IPS-11a (cell line): Measurements from ENCODE around the gene SCN4B.

ENCODE experiments used
- H3K4me3 ChIP-seq: one replicate; pipeline ENCODE4 v1.5.1; 2013; ENCODE audit warnings: low read depth, low read length, control low read depth

The SCN4B gene

GRCh38 chr11:118102721-118103261, 49.8 kb downstream of the SCN4B start:
- H3K4me3 ChIP-seq = no peak overlapping the region

DNA sequence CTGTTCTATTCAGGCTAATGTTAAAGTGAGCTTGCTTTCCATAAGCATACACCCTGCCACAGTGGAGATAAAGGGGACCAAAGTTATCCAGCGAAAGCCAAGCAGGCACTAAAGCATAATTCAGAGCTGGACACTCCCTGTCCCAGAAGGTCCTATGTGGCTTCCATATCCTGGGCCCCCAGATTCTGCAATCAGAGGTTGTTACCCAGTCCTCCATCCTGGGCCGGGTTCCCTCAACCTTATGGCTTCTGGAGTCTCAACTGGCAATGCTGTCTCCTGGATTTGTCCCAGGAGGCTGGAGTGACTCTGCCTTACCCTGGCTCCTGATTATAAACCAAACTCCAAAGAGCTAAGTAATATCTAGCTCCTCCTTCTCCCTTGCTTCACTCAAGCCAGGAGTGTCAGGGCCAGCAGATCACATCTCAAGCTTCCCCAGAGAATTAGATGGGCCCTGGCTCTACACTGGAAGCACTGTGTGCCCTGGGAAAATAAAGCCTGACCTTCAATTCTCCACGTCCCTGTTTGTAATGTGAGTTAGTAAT, 51.9 kb downstream of the SCN4B start:
- no peak overlapping the region for H3K4me3 ChIP-seq

- H3K4me3 ChIP-seq = no peak overlapping the region
Measured at GRCh38 chr11:118099838-118100556, 52.6 kb downstream of the SCN4B start.

DNA sequence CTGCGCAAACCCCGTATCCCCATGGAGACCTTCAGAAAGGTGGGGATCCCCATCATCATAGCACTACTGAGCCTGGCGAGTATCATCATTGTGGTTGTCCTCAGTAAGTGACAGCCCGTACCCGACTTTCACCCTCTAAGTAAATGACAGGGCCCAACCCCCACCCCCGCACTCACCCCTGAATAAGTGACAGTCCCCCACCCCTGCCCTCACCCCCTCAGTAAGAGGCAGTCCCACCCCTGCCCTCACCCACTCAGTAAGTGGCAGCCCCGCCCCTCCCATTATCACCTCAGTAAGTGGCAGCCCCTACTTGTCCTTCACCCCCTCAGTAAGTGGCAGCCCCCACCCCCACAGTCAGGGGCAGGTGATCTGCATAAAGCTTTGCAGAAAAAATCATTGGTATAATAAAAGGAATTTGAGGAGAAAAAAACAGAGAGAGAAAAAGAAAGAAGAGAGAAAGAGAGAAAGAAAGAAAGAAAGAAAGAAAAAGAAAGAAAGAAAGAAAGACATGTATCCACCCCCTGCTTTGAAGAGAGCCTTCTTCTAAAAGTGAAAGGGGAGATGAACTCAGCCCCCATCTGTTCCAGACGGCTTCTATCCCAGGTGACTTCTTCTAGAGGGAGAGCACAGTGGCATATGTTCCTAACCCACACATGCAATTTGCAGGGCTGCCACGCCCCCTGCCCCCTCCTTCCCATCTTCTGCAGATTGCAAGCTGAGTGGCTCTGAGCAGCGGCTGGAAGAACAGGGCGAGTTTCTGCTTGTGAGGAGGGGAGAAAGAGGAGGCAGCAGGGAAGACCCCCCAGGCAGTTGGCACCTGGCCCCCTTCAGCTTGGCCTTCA, 53.4 kb downstream of the SCN4B start:
- H3K4me3 ChIP-seq = no peak overlapping the region

DNA sequence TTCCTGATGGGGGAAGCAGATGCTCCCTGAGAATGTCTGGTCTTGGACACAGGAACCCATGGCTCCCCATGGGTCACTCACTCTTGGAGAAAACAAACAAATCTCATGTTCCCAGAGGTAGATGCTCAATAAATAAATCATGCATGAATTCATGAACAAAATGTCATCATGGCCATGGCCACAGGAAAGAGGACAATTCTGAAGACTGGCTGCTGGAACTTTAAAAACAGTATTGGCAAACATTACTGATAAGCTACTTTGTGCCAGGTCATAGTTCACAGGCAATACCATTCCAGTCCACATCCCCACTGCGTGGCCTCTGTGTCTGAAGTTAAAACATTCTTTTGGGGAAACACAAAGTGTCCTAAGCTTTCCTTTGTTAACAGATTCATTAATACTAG, 56.7 kb downstream of the SCN4B start:
- H3K4me3 ChIP-seq = no peak overlapping the region

GRCh38 chr11:118095493-118095892, 57.1 kb downstream of the SCN4B start:
- no peak overlapping the region for H3K4me3 ChIP-seq

GRCh38 chr11:118092907-118093571, 59.6 kb downstream of the SCN4B start:
- no peak overlapping the region for H3K4me3 ChIP-seq

DNA sequence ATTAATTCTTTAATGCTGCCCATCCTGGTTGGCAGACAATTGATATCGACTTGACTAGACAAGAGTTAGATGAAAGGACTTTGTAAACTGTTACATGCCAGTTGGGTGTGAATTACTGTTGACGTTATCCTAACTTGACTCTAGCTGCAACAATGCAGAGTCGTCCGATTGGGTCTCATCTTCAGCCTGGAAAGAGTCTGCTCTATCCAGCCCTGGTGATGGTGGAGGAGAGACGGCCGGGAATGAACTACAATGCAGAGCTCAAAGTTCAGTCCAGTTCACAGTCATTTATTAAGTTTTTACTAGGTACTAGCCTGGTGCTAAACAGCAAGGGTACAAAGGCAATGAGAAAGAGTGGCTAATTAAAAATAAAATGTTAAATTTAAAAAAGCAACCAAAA, 60.9 kb downstream of the SCN4B start:
- no peak overlapping the region for H3K4me3 ChIP-seq

DNA sequence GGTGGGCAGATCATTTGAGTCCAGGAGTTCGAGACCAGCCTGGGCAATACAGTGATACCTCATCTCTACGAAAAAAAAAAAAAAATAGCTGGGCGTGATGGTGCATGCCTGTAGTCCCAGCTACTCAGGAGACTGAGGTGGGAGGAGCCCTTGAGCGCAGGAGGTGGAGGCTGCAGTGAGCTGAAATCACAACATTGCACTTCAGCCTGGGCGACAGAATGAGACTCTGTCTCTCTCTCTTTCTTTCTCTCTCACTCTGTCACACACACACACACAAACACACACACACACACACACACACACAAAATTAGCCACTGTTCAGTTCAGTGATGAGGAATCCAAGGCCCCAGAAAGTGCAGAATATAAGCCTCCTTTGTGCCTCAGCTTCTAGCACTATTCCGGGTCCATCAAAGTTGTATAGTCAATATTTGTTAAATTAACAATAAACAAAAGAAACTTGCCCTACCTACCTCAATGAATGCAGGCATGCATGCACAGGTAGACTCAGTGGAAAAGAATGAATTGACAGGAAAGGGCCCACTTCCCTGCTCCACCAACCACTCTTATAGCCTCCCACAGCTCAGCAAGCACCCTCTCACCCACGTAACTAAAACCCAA, 62.0 kb downstream of the SCN4B start:
- H3K4me3 ChIP-seq = no peak overlapping the region

DNA sequence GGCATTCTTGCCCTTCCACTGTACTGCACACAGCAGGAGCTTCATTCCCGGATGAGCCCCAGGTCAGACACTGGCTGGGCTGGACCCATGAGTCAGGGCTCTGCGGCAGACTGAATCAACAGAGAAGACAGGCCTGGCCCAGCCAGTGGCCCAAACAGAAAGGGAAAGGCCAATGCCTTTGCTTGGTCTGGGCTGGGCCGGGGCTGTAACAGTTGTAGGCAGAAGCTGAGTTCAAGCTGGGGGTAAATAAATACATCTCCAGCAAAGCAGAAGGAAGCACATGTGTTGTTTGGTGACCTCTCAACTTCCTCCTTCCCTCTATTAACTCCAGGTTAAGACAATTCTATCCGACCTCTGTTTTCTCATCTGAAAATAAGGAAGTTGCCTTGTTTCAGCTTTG, 64.1 kb downstream of the SCN4B start:
- no peak overlapping the region for H3K4me3 ChIP-seq

DNA sequence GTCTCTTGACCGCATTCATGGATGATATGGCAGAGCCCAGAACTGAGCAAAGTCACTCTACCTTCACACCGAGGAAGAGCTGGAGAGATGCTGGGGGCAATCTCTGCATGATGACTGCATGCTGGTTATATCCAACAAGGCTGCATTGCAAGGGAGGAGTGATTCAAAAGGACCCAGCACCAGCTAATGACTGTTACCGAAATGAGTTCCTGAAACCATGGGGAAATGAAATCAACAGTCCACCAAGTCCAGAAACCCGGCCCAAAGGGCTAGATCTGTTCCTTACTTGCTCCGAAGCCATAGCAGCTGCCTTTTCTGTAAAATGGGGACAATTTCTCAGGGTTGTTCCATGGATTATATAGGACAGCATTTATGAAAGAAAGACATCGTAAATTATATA, 64.7 kb downstream of the SCN4B start:
- H3K4me3 ChIP-seq = no peak overlapping the region

- H3K4me3 ChIP-seq = no peak within 1 kb of the TSS
Measured at GRCh38 chr11:118086913-118087768, 65.5 kb downstream of the SCN4B start, which contains the start of gene SMIM35. SMIM35 (minus strand) TSS chr11:118086963; CDS start chr11:118086757, 206 bp downstream.

DNA sequence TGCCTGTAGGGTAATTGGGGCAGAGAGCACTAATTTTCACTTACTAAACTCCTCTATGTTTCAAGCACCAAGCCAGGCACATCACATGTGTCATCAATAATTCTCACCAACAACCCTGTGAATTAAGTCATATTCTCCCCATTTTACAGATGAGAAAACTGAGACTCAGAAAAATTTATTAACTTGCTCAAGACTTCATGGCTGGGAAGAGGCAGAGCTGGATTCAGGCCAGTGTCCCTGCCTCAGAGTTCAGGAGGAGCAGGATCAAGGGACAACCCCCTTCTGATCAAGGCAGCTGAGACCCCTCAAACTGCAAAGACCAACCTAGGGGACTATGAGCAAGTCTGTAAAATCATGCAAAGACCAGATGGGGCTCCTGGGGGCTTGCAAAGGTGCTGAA, 68.0 kb downstream of the SCN4B start:
- H3K4me3 ChIP-seq = no peak overlapping the region

- H3K4me3 ChIP-seq = no peak overlapping the region
Measured at GRCh38 chr11:118084247-118084646, 68.4 kb downstream of the SCN4B start.
